Measurements from ENCODE around the gene RNF150.

Gene RNF150

DNA sequence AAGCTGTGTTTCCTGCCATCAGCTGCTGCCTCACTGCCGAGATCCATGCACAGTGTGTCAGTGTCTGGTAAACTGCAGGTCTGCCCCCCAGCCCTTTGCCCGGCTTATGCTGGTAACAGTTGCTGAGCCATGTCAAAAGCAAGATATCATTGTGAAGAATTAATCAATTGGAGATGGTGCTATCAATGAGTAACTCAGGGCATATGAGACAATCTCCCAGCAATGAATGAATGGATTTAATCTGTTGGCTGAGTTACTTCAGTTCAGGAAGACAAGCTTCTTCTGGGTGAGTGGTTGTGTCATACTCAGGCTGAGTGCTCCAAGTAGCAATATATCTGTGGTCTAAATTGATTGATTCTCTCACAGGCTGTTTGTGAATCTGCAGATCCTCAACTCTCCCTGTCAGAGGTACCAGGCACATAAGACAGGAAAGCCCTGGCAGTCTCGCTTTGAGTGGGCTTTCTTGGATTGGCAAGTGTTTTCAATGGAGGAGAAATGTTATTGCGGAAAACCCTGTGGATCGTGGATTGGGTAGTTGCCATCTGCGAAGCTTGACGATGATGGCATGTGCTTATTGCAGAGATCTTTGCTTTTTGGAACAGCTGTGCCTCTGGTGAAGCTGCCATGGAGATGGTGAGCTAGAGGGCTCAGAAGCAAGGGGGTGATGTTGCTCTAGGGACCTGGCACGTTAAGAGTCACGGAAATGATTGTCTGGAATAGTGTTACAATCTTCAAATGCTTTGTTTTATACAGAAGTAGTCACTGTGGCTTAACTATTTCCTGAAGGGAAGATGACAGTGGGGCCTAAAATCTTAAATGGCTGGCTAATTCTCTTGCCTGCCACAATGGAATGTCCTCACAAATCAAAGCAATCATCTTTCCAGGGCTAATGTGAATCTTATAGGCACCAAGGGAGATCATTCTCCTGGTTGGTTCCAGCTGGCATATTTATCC is 229.5 kb downstream of the RNF150 start:
- no peak for DNase-seq

GRCh38 chr4:140901736-140902336 is 231.4 kb downstream of the RNF150 start:
- no peak for DNase-seq

DNA sequence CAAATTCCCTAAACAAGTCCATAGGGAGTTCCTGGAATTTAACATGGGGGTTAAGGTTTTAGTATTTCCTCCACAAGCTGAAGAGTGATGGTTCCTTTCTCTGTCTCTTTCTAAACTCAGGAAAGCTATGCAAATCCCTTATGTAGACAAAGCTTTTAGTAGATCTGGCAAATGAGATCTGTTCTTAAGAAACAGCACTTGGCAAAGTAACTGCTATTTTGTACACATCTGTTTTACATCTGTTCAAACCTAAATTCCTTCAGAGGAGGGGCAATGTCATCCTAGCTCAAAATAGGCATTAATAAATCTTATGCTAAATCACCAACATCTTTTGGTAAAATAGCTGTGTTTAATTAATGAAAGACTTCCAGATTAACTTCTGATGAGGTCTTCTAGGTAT is 239.3 kb downstream of the RNF150 start:
- DNase-seq: no peak

GRCh38 chr4:140888054-140888453 is 245.2 kb downstream of the RNF150 start:
- DNase-seq: no peak

GRCh38 chr4:140887467-140887866 is 245.8 kb downstream of the RNF150 start:
- no peak for DNase-seq

DNA sequence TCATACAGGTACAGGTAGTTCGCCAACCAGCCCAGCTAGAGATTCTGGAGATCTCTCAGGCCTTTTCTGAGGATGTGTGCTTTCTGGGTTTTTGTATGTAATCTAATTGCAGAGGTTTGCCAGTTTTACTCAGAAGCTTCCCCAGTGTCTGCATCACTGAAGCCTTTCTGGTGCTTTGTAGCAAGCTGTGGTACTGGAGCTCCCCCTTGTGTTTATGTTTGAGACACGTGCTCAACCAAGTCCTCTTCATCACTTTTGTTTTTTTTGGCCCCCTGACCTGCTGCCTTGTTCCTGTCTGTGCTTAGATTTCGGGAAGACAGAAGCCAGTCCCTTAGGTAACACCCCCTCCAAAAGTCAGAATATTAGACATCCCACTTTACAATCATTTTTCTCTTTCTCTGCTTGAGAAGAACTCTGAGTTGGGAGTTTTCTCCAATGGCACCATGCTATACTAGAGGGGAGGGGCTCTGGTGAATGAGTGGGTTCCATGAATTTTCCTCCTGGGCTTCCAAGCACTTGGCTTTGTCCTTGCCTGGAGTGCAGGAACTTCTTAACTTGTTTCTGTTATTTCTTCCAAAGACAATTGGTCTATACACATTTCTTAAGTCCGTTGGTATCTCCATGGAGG is 248.7 kb downstream of the RNF150 start:
- peak; percentile 62 for DNase-seq

- DNase-seq: no peak
These were observed 255.5 kb downstream of the RNF150 start for GRCh38 chr4:140877781-140878180.

DNA sequence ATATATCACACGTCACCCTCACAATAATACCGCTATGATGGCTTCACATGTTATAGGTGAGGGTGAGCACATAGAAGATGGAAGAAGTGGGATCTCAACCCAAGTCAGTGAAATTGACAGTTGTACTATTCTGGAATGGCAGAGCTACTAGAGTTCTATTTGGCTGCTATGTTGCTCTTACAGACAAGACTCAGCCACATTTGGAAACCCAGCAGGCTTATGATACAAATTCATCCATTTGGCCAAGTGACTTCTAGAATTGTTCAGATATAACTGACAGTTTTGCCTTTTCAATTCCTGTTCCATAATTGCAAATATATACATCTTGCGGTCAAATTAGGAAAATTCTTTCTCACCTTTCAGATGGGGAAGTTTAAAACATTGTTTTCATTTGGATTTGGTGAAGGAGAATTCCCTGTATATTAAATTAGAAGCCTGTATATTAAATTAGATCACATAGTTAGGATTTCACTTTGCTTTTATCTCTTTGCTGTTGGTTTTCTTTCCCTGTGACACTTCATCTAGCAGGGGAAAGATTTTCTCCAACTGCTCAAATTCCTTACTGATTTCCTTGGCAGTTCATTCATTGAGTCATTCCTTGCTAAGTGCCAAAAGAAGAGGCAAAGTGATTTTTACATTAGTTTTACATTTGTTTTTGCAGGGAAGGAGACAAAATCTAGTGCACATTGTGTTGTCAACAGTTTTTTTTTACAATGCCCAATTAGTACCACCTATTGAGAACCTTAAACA is 256.5 kb downstream of the RNF150 start:
- no peak for DNase-seq

DNA sequence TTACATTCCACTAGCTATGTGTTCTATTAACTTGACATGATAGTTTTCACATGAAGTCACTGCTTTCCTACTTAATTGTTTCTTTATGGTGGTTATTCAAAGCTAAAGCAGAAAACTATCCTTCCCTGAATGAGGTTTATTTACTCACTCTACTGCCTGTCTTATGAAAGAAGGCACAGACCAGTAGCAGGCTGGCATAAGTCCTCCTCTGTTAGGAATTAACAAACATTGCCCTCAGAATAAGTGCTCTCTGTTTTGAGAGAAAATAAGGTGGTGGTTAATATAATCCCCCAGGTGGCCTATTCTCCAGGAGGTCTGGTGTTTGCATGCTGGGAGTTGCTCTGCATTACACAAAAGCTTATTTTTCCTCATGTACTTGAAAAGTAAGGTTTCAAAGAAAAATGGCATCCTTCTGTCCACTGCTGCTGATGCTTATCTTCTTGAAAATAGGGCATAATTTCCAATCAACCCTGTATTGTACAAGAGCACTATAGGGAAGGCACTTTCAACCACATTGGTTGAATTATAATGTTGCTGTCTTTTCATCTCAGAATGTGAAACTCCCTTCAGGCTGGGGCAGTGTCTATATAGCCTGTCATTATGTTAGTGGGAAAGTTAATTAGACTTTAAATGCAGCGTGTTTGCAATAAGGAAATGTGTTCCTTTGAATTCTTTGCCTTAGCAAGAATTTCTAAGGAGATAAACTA is 257.4 kb downstream of the RNF150 start:
- DNase-seq: no peak

DNA sequence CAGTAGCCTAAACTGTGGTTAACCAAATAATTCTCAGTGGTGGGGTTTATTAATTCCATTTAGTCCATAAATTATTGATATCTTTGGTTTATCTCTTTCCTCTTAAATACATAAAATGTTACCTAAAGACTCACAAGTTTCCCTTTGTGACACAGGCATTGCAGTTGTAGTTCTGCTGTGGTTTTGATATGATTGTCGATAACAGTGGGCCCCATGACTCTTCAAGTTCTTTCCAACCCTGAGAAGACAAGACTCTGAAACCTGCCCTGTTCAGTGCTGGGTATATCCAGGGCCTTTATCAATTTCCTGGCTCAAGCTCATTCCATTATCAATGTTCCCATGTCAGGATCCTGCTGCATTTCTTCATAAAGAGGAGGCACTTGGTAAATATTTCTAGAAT is 259.2 kb downstream of the RNF150 start:
- DNase-seq: no peak

DNA sequence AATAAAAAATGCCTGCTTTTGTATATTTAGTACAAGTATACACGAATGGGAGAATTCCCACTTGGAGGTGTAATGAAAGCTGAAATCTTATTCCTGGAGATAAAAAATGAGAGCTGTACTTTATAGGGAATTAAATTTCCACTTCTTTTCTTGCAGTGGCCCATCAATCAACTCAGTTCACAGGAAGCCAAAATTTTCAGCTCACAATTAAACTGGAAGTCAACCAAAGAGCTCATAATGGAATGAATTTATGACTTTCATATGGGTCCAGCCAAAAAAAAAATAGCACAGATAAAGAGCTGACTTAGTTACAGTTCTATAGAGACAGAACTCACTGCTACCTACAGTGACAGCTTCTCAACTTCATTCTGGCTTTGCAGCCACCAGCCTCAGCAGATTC is 261.9 kb downstream of the RNF150 start:
- no peak for DNase-seq

- no peak for DNase-seq
These were observed 262.8 kb downstream of the RNF150 start for GRCh38 chr4:140870427-140870826.

GRCh38 chr4:140869446-140869845 is 263.8 kb downstream of the RNF150 start:
- no peak for DNase-seq

DNA sequence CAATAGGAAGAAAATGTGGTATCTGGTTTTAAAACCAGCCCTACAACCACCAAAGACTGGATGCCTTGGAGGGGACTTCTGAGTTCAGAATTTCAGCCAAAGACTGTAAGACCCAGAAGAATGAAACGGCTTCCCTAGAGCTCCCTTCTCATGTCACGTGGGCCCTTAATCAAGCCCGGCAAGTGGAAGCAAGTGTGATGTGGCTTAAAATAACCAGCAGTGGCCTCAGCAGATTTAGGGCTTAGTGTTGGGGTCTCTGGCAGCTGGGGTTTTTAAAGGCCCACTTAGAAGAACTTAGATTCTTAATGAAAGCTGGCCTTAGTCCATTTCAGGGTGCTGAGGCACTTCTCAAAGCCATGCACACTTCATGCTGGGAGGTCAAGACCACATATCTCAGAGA is 265.9 kb downstream of the RNF150 start:
- DNase-seq: no peak

GRCh38 chr4:140866492-140867005 is 266.7 kb downstream of the RNF150 start:
- DNase-seq: no peak

GRCh38 chr4:140865253-140866217 is 267.7 kb downstream of the RNF150 start:
- DNase-seq: no peak

DNA sequence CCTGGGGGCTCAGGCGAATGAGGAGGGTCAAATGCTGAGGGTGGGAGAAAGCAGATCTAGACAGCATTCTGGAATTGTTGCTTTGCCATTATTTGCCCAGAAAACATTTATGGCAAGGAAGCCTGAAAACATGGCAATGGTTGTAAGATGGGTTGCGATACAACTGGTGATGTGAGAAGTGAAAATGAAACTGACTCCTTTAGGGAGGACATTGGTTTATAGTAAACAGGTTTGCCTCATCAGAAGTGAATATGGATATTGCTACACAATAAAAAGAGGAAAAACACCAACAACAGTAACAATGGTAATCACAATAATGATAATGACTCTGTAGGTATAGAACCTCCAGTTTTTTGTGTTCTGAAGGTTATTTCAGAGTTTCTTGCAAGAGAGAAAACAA is 270.1 kb downstream of the RNF150 start:
- DNase-seq: no peak

GRCh38 chr4:140862177-140862442 is 271.2 kb downstream of the RNF150 start:
- no peak for DNase-seq

- peak; percentile 58 for DNase-seq
These were observed 271.7 kb downstream of the RNF150 start for GRCh38 chr4:140861359-140862176.

- no peak for DNase-seq
These were observed 274.4 kb downstream of the RNF150 start for GRCh38 chr4:140858897-140859296.
